Immature natural killer cell (primary cell): ENCODE results near the gene NAA40. TPM values are rescaled to one million over a fixed set of nuclear protein-coding genes. Genes with fewer than 3 reads are reported as not detected.
A peak's percentile ranks its signal among the peaks of the same experiment; 100 is the strongest.

Experiments used
- DNase-seq, 3 donors: peaks; one replicate each; pipeline ENCODE4 v3.0.0; 2022; ENCODE audit warnings: mixed read lengths in 1 of 3
- H3K27ac Mint-ChIP-seq, 6 donors: one replicate each; pipeline ENCODE4 v1.8.0; 2020; ENCODE audit warnings: mixed read lengths in 6 of 6, mild to moderate bottlenecking in 5 of 6, inconsistent platforms in 4 of 6, moderate library complexity in 3 of 6
- H3K27me3 Mint-ChIP-seq, 3 donors: one replicate each; pipeline ENCODE4 v1.8.0; 2020 to 2021; ENCODE audit warnings: low read depth in 3 of 3, mild to moderate bottlenecking in 3 of 3, mixed read lengths in 3 of 3, moderate library complexity in 3 of 3, inconsistent platforms in 1 of 3
- H3K36me3 Mint-ChIP-seq, 3 donors: one replicate each; pipeline ENCODE4 v1.8.0; 2020; ENCODE audit warnings: mixed read lengths in 3 of 3, inconsistent platforms in 2 of 3, mild to moderate bottlenecking in 2 of 3
- H3K4me1 Mint-ChIP-seq, 2 donors: one replicate each; pipeline ENCODE4 v1.8.0; 2020; ENCODE audit warnings: inconsistent platforms in 2 of 2, mild to moderate bottlenecking in 2 of 2, mixed read lengths in 2 of 2, moderate library complexity in 1 of 2
- H3K4me3 Mint-ChIP-seq, 5 donors: one replicate each; pipeline ENCODE4 v1.8.0; 2020; ENCODE audit warnings: mild to moderate bottlenecking in 5 of 5, mixed read lengths in 5 of 5, inconsistent platforms in 3 of 5, moderate library complexity in 3 of 5
- H3K9me3 Mint-ChIP-seq, 6 donors: one replicate each; pipeline ENCODE4 v1.8.0; 2020; ENCODE audit warnings: mild to moderate bottlenecking in 6 of 6, mixed read lengths in 6 of 6, inconsistent platforms in 4 of 6, moderate library complexity in 3 of 6
- polyA plus RNA-seq, 3 donors: library from polyadenylated mRNA; unstranded; fragments of 300-500 nt; fragmentation: Illumina TruSeq; gene quantifications; one replicate each; pipeline ENCODE4 v1.2.3, GENCODE V29; 2021

The NAA40 gene
- polyA plus RNA-seq, 3 donors from 2014 or later = 17.9 to 32.3 (median 18.0) TPM

- DNase-seq = no peak
- H3K4me1 Mint-ChIP-seq = peaks cover 0 to 8% of the 10 kb centered on the region in 2 donors
- no peak overlapping the region for H3K4me3 Mint-ChIP-seq
- peaks cover 0 to 1% (median 0%) of the 10 kb centered on the region in 3 donors for H3K27me3 Mint-ChIP-seq
- H3K27ac Mint-ChIP-seq = no peak overlapping the region
- H3K36me3 Mint-ChIP-seq = peaks cover 4 to 20% (median 15%) of the 10 kb centered on the region in 3 donors
- H3K9me3 Mint-ChIP-seq = peaks cover 0 to 2% (median 0%) of the 10 kb centered on the region in 6 donors
Measured at GRCh38 chr11:63907063-63907462, 31.7 kb upstream of the NAA40 start.

GRCh38 chr11:63907808-63908530, 30.8 kb upstream of the NAA40 start:
- H3K36me3 Mint-ChIP-seq = peaks cover 4 to 16% (median 15%) of the 10 kb centered on the region in 3 donors
- no peak for DNase-seq
- H3K27ac Mint-ChIP-seq = no peak overlapping the region
- peaks cover 0 to 8% of the 10 kb centered on the region in 2 donors for H3K4me1 Mint-ChIP-seq
- peaks cover 0 to 1% (median 0%) of the 10 kb centered on the region in 3 donors for H3K27me3 Mint-ChIP-seq
- peaks cover 0 to 2% (median 0%) of the 10 kb centered on the region in 6 donors for H3K9me3 Mint-ChIP-seq
- no peak overlapping the region for H3K4me3 Mint-ChIP-seq

- DNase-seq = no peak
- peaks cover 0 to 2% (median 1%) of the 10 kb centered on the region in 3 donors for H3K27me3 Mint-ChIP-seq
- peaks cover 0 to 10% (median 9%) of the 10 kb centered on the region in 3 donors for H3K36me3 Mint-ChIP-seq
- no peak overlapping the region for H3K27ac Mint-ChIP-seq
- H3K4me3 Mint-ChIP-seq = no peak overlapping the region
- H3K9me3 Mint-ChIP-seq = peaks cover 0 to 2% (median 0%) of the 10 kb centered on the region in 6 donors
- peaks cover 0 to 8% of the 10 kb centered on the region in 2 donors for H3K4me1 Mint-ChIP-seq
Measured at GRCh38 chr11:63908631-63909401, 30.0 kb upstream of the NAA40 start.

- DNase-seq = no peak
- peaks cover 0 to 2% (median 1%) of the 10 kb centered on the region in 3 donors for H3K27me3 Mint-ChIP-seq
- peaks cover 0 to 8% of the 10 kb centered on the region in 2 donors for H3K4me1 Mint-ChIP-seq
- H3K27ac Mint-ChIP-seq = peak overlapping the region in 1 of 6 donors; percentile 34
- peaks cover 0 to 4% (median 4%) of the 10 kb centered on the region in 3 donors for H3K36me3 Mint-ChIP-seq
- H3K9me3 Mint-ChIP-seq = no peaks in the 10 kb centered on the region
- no peak overlapping the region for H3K4me3 Mint-ChIP-seq
Measured at GRCh38 chr11:63909591-63910506, 29.0 kb upstream of the NAA40 start.

DNA sequence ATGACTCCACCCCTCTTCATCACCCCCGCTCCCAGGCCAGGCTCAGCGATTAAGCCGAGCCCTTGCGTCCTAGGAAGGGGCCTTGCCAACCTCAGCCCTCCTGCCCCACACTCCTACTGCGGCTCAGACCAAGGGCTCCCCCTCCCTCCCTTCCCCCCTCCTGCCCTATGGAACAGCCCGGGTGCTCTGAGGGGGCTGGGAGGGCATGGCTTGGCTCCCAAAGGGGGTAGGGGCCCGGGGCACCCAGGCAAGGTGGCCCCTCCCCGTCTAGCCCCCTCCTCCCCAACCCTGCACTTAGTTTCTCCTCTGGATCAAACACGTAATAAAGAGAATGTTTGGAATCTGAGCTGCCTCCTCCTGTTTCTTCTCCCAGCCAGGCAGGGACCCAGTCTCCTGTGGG, 28.1 kb upstream of the NAA40 start:
- peaks cover 1 to 3% (median 2%) of the 10 kb centered on the region in 3 donors for H3K27me3 Mint-ChIP-seq

GRCh38 chr11:63911440-63911839, 27.4 kb upstream of the NAA40 start:
- peaks cover 1 to 3% (median 2%) of the 10 kb centered on the region in 3 donors for H3K27me3 Mint-ChIP-seq
- DNase-seq = no peak
- no peaks in the 10 kb centered on the region for H3K9me3 Mint-ChIP-seq
- H3K4me3 Mint-ChIP-seq = no peak overlapping the region
- no peaks in the 10 kb centered on the region for H3K36me3 Mint-ChIP-seq
- H3K27ac Mint-ChIP-seq = no peak overlapping the region
- peaks cover 0 to 7% of the 10 kb centered on the region in 2 donors for H3K4me1 Mint-ChIP-seq

More for the DNA sequence above, 28.1 kb upstream of the NAA40 start:
- peaks cover 0 to 7% of the 10 kb centered on the region in 2 donors for H3K4me1 Mint-ChIP-seq
- DNase-seq = no peak
- no peaks in the 10 kb centered on the region for H3K9me3 Mint-ChIP-seq
- no peak overlapping the region for H3K27ac Mint-ChIP-seq
- no peak overlapping the region for H3K4me3 Mint-ChIP-seq
- peaks cover 0 to 4% (median 4%) of the 10 kb centered on the region in 3 donors for H3K36me3 Mint-ChIP-seq

- H3K9me3 Mint-ChIP-seq = no peaks in the 10 kb centered on the region
- no peaks in the 10 kb centered on the region for H3K36me3 Mint-ChIP-seq
- H3K4me3 Mint-ChIP-seq = no peak overlapping the region
- H3K27ac Mint-ChIP-seq = peak overlapping the region in 1 of 6 donors; percentile 49
- H3K4me1 Mint-ChIP-seq = peaks cover 0 to 8% of the 10 kb centered on the region in 2 donors
- no peak for DNase-seq
- H3K27me3 Mint-ChIP-seq = peaks cover 1 to 3% (median 2%) of the 10 kb centered on the region in 3 donors
Measured at GRCh38 chr11:63911876-63912275, 26.9 kb upstream of the NAA40 start.

DNA sequence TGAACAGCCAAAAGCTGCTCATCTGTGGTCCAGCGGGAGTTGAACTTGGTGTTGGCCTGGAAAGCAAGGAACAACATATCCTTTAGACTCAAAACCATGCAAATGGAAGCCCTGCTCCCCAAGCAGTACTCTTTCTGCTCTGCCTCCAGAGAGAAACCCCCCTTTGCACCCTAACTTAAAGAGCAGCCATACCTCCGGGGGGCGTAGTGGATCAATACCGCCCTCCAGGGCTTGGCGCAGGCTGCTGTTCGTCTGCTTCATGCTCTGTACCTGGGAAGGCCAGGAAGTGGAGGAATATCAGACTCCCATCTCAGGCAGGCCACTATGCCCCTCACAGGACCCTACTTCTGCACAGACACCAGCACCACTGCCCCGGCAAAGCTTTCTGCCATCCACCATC, 26.1 kb upstream of the NAA40 start:
- no peak overlapping the region for H3K4me3 Mint-ChIP-seq
- no peaks in the 10 kb centered on the region for H3K9me3 Mint-ChIP-seq
- peaks cover 3 to 10% of the 10 kb centered on the region in 2 donors for H3K4me1 Mint-ChIP-seq
- no peaks in the 10 kb centered on the region for H3K36me3 Mint-ChIP-seq
- DNase-seq = no peak
- peaks cover 2 to 3% (median 2%) of the 10 kb centered on the region in 3 donors for H3K27me3 Mint-ChIP-seq
- peak overlapping the region in 1 of 6 donors; percentile 49 for H3K27ac Mint-ChIP-seq

DNA sequence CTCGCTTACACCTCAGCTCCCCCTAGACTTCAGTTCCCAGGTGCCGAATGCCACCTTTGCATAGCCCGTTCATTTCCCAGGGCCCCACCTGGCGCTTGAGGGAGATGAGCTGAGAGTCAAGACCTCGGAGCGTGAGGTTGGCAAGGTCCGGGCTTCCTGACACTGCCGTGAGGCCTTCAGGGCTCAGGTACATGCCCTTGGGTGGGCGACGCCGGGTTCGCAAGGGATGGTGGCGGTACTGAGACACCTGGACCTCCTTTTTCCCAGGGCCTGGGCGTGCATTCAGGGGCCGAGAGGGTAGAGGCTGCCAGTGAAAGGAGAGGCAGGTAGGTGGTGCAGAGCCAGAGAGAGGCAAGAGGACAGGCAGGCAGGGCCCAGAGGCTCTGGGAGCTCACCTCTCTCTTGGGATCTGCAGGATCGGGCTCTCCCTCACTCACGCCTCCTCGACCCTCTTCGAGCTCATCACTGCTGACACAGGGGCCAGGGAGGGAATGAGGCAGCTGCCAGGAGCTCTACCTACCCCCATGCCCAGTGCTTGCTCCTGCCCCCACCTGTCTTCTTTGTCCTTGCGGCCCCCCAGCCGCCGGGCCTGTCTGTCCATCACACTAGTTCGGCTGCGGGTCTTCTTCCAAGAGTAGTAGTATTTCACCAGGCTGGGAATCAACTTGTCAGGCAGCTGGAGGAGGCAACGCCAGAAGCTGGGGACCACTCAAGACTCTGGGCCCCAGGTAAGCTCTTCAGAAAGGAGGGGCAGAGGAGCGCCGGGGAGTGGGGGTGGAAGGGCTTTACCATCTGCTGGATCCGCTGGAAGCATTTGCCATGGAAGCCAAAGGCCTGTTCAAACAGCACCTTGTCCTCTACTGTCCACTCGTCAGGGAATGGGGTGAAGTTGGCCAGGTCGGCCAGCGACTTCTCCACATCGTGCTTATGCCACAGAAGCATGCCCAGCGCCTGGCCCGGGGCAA, 24.7 kb upstream of the NAA40 start:
- Mint-ChIP-seq H3K36me3 (no peaks in the 10 kb centered on the region), H3K4me1 (peaks cover 11 to 15% of the 10 kb centered on the region in 2 donors), H3K27me3 (peaks cover 2 to 3% (median 3%) of the 10 kb centered on the region in 3 donors), H3K27ac (no peak overlapping the region), H3K9me3 (no peaks in the 10 kb centered on the region), H3K4me3 (no peak overlapping the region)
- DNase-seq = no peak

GRCh38 chr11:63914896-63915691, 23.7 kb upstream of the NAA40 start:
- Mint-ChIP-seq H3K9me3 (no peaks in the 10 kb centered on the region), H3K4me3 (peak overlapping the region in 3 of 5 donors; percentile 20 to 58 (median 33)), H3K36me3 (no peaks in the 10 kb centered on the region), H3K27me3 (peaks cover 2 to 3% (median 3%) of the 10 kb centered on the region in 3 donors), H3K4me1 (peaks cover 11 to 17% of the 10 kb centered on the region in 2 donors), H3K27ac (no peak overlapping the region)
- no peak for DNase-seq

DNA sequence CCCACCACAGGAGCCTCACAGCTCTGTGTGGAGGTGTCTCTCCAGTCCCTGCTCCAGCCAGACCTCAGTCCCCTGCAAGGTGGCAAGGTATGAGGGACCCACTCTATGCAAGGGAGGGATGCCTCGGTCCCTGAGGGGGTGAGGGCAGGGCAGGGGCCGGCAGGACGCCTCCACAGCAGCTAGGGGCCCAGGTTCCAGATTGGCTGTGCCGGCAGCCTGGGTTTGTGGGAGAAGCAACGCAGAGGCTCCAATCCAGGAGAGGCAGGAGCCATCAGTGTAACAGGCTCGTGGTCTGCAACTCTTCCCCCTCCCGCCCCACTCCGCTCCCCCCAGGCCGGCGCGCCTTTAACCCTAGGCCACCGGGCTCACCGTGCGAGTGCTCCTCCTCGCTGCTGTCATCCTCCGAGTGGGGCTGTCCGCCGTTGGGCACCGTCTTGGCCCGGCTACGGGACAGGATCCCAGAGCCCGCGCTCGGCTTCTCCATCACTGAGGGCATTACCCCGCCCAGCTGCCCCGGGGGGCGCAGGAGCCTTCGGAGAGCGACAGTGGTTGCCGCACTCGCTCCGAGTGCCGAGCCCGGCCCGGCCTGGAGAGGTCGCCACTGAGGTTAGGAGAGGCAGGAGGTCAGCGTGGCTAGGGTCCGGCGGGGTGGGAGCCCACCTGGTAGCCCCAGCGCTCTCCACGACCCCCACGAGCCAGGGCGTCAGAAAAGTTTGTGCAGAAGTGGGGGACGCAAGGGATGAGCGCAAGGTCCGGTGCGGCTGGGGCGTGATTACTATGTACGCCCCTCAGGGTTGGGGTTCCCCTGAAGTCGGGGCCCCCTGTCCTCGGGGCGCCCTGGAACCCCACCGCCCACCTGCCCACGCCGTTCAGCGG, 22.6 kb upstream of the NAA40 start:
- peak; percentile 26 to 38 (median 31) for DNase-seq
- Mint-ChIP-seq H3K27ac (peak overlapping the region in 1 of 6 donors; percentile 65), H3K4me3 (peak overlapping the region; percentile 78 to 87 (median 84)), H3K9me3 (no peaks in the 10 kb centered on the region), H3K36me3 (no peaks in the 10 kb centered on the region), H3K4me1 (peaks cover 11 to 17% of the 10 kb centered on the region in 2 donors), H3K27me3 (peaks cover 2 to 4% (median 3%) of the 10 kb centered on the region in 3 donors)
